Neural progenitor cell (in vitro differentiated cells): ENCODE data around the gene NOS3. TPM values are rescaled to one million over a fixed set of nuclear protein-coding genes. Genes with fewer than 3 reads are reported as not detected.

Experiments
- DNase-seq: peaks from one replicate; pipeline ENCODE4 v3.0.0-alpha.2; 2016; ENCODE audit warnings: low spot score
- H2AFZ ChIP-seq: fragments of 200-600 bp; sonication (generic); replicated peaks from 2 replicates; pipeline ENCODE4 v1.6.1; 2016; ENCODE audit warnings: antibody characterized with exemption
- H3F3A ChIP-seq: fragments of 200-600 bp; sonication (generic); 2 replicates; pipeline ENCODE4 v1.6.1; 2016; ENCODE audit warnings: antibody characterized with exemption, low read depth
- H3K27ac ChIP-seq: fragments of 200-600 bp; sonication (generic); 2 replicates; pipeline ENCODE4 v1.5.1; 2016; ENCODE audit warnings: mild to moderate bottlenecking
- H3K27me3 ChIP-seq: fragments of 200-600 bp; sonication (generic); 2 replicates; pipeline ENCODE4 v1.6.1; 2016; ENCODE audit warnings: mild to moderate bottlenecking, moderate library complexity
- H3K36me3 ChIP-seq: fragments of 200-600 bp; sonication (generic); 2 replicates; pipeline ENCODE4 v1.5.1; 2016
- H3K4me1 ChIP-seq: fragments of 200-600 bp; sonication (generic); 2 replicates; pipeline ENCODE4 v1.6.1; 2016; ENCODE audit warnings: mixed run types
- H3K4me2 ChIP-seq: fragments of 200-600 bp; sonication (generic); 2 replicates; pipeline ENCODE4 v1.6.1; 2016
- H3K4me3 ChIP-seq: fragments of 200-600 bp; sonication (generic); 2 replicates; pipeline ENCODE4 v1.5.1; 2016
- H3K79me2 ChIP-seq: fragments of 200-600 bp; sonication (generic); 2 replicates; pipeline ENCODE4 v1.6.1; 2016; ENCODE audit warnings: low read depth
- H3K9ac ChIP-seq: fragments of 200-600 bp; sonication (generic); 2 replicates; pipeline ENCODE4 v1.6.1; 2016
- H3K9me3 ChIP-seq: fragments of 200-600 bp; sonication (generic); 2 replicates; pipeline ENCODE4 v1.5.1; 2016; ENCODE audit warnings: low read depth
- H4K20me1 ChIP-seq: fragments of 200-600 bp; sonication (generic); 2 replicates; pipeline ENCODE4 v1.6.1; 2016; ENCODE audit warnings: low read depth
- H3K27ac Mint-ChIP-seq: 3 replicates; pipeline ENCODE4 v1.8.0; 2021; ENCODE audit warnings: mixed read lengths
- H3K27me3 Mint-ChIP-seq: 2 replicates; pipeline ENCODE4 v1.8.0; 2022; ENCODE audit warnings: low read depth, mild to moderate bottlenecking, inconsistent platforms, moderate library complexity, mixed read lengths; ENCODE audit not compliant: insufficient read depth
- H3K36me3 Mint-ChIP-seq: 3 replicates; pipeline ENCODE4 v1.8.0; 2021; ENCODE audit warnings: mixed read lengths
- H3K4me1 Mint-ChIP-seq: 3 replicates; pipeline ENCODE4 v1.8.0; 2021; ENCODE audit warnings: mixed read lengths
- H3K4me3 Mint-ChIP-seq: 3 replicates; pipeline ENCODE4 v1.8.0; 2021; ENCODE audit warnings: mild to moderate bottlenecking, moderate library complexity, mixed read lengths
- H3K9me3 Mint-ChIP-seq: 3 replicates; pipeline ENCODE4 v1.8.0; 2020; ENCODE audit warnings: mixed read lengths
- EZH2 ChIP-seq: fragments of 200-600 bp; sonication (generic); IDR thresholded peaks from 2 replicates; pipeline ENCODE4 v1.6.1; 2017; ENCODE audit warnings: antibody characterized with exemption, mild to moderate bottlenecking, moderate library complexity
- EZH2phosphoT487 ChIP-seq: fragments of 200-600 bp; sonication (generic); IDR thresholded peaks from 2 replicates; pipeline ENCODE4 v1.6.1; 2017; ENCODE audit warnings: antibody characterized with exemption
- total RNA-seq: library from RNA; depleted of rRNA; stranded (reverse); fragments of >200 nt; gene quantifications from 2 replicates; pipeline ENCODE4 v1.2.3, GENCODE V29; 2015; ENCODE audit warnings: low replicate concordance
- TF ChIP-seq, protein P1 (sequence below): fragments of 200-600 bp; sonication (generic); IDR thresholded peaks from 2 replicates; pipeline ENCODE4 v1.5.1; 2017; ENCODE audit warnings: antibody characterized with exemption, mild to moderate bottlenecking

The NOS3 gene
- total RNA-seq, 1 donor from 2014 or later = 1.3 TPM

- Histone ChIP-seq H3K36me3 (no peaks in the 10 kb centered on the region), H4K20me1 (peaks cover 3% of the 10 kb centered on the region), H3K4me2 (no peak overlapping the region), H3K9me3 (no peaks in the 10 kb centered on the region), H3F3A (no peaks in the 10 kb centered on the region), H3K4me1 (peaks cover 9% of the 10 kb centered on the region), H3K27ac (no peak overlapping the region), H3K27me3 (no peaks in the 10 kb centered on the region), H2AFZ (no peak overlapping the region), H3K79me2 (no peaks in the 10 kb centered on the region), H3K9ac (no peak overlapping the region), H3K4me3 (no peak overlapping the region)
- H3K27me3 Mint-ChIP-seq = peaks cover 18% of the 10 kb centered on the region
- TF ChIP-seq EZH2 = no peak
- TF ChIP-seq, protein P1, sequence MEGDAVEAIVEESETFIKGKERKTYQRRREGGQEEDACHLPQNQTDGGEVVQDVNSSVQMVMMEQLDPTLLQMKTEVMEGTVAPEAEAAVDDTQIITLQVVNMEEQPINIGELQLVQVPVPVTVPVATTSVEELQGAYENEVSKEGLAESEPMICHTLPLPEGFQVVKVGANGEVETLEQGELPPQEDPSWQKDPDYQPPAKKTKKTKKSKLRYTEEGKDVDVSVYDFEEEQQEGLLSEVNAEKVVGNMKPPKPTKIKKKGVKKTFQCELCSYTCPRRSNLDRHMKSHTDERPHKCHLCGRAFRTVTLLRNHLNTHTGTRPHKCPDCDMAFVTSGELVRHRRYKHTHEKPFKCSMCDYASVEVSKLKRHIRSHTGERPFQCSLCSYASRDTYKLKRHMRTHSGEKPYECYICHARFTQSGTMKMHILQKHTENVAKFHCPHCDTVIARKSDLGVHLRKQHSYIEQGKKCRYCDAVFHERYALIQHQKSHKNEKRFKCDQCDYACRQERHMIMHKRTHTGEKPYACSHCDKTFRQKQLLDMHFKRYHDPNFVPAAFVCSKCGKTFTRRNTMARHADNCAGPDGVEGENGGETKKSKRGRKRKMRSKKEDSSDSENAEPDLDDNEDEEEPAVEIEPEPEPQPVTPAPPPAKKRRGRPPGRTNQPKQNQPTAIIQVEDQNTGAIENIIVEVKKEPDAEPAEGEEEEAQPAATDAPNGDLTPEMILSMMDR = no peak
- no peak for TF ChIP-seq EZH2phosphoT487
- H3K4me3 Mint-ChIP-seq = no peak overlapping the region
- H3K4me1 Mint-ChIP-seq = peaks cover 28% of the 10 kb centered on the region
- no peaks in the 10 kb centered on the region for H3K9me3 Mint-ChIP-seq
- H3K36me3 Mint-ChIP-seq = peaks cover 4% of the 10 kb centered on the region
- no peak for DNase-seq
- H3K27ac Mint-ChIP-seq = peak overlapping the region; percentile 12
These were observed 30.8 kb upstream of the NOS3 start for GRCh38 chr7:150959739-150960734.

GRCh38 chr7:150961510-150962289 lies 29.1 kb upstream of the NOS3 start:
- TF ChIP-seq, protein P1 = no peak
- TF ChIP-seq EZH2phosphoT487 (no peak), EZH2 (no peak)
- H3K4me2 ChIP-seq = no peak overlapping the region
- Mint-ChIP-seq H3K4me3 (no peak overlapping the region), H3K9me3 (no peaks in the 10 kb centered on the region), H3K27me3 (peaks cover 19% of the 10 kb centered on the region), H3K27ac (no peak overlapping the region), H3K4me1 (peaks cover 24% of the 10 kb centered on the region), H3K36me3 (peaks cover 4% of the 10 kb centered on the region)
- no peak overlapping the region for H3K4me3 ChIP-seq
- no peak overlapping the region for H3K27ac ChIP-seq
- H3K27me3 ChIP-seq = no peaks in the 10 kb centered on the region
- H2AFZ ChIP-seq = no peak overlapping the region
- no peaks in the 10 kb centered on the region for H3K36me3 ChIP-seq
- no peaks in the 10 kb centered on the region for H4K20me1 ChIP-seq
- H3K9me3 ChIP-seq = no peaks in the 10 kb centered on the region
- no peaks in the 10 kb centered on the region for H3K4me1 ChIP-seq
- H3F3A ChIP-seq = no peaks in the 10 kb centered on the region
- H3K79me2 ChIP-seq = no peaks in the 10 kb centered on the region
- no peak for DNase-seq
- no peak overlapping the region for H3K9ac ChIP-seq

DNA sequence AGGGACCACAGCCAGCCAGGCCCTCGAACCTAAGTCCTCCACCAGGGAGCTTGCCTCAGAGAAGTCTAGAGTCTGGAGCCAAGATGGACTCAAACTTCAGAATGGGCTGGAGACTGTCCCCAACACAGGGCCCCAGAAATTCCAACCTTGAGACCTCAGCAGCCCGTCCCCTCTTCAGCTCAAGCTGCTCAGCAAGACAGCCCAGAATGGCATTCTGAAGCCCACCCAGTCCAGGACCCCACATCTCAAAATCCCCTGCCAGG lies 28.6 kb upstream of the NOS3 start:
- Histone ChIP-seq H3K9me3 (no peaks in the 10 kb centered on the region), H3K4me2 (no peak overlapping the region), H2AFZ (no peak overlapping the region), H4K20me1 (no peaks in the 10 kb centered on the region), H3K27ac (no peak overlapping the region), H3K79me2 (no peaks in the 10 kb centered on the region), H3K9ac (no peak overlapping the region), H3F3A (no peaks in the 10 kb centered on the region), H3K4me3 (no peak overlapping the region), H3K36me3 (no peaks in the 10 kb centered on the region), H3K27me3 (no peaks in the 10 kb centered on the region), H3K4me1 (no peaks in the 10 kb centered on the region)
- Mint-ChIP-seq H3K27me3 (peaks cover 16% of the 10 kb centered on the region), H3K4me3 (no peak overlapping the region), H3K27ac (peak overlapping the region; percentile 62), H3K36me3 (peaks cover 4% of the 10 kb centered on the region), H3K4me1 (peaks cover 21% of the 10 kb centered on the region), H3K9me3 (no peaks in the 10 kb centered on the region)
- TF ChIP-seq EZH2 = no peak
- TF ChIP-seq, protein P1 = no peak
- TF ChIP-seq EZH2phosphoT487 = no peak
- no peak for DNase-seq
